ENCODE results near the gene ARHGEF2.

Gene ARHGEF2

DNA sequence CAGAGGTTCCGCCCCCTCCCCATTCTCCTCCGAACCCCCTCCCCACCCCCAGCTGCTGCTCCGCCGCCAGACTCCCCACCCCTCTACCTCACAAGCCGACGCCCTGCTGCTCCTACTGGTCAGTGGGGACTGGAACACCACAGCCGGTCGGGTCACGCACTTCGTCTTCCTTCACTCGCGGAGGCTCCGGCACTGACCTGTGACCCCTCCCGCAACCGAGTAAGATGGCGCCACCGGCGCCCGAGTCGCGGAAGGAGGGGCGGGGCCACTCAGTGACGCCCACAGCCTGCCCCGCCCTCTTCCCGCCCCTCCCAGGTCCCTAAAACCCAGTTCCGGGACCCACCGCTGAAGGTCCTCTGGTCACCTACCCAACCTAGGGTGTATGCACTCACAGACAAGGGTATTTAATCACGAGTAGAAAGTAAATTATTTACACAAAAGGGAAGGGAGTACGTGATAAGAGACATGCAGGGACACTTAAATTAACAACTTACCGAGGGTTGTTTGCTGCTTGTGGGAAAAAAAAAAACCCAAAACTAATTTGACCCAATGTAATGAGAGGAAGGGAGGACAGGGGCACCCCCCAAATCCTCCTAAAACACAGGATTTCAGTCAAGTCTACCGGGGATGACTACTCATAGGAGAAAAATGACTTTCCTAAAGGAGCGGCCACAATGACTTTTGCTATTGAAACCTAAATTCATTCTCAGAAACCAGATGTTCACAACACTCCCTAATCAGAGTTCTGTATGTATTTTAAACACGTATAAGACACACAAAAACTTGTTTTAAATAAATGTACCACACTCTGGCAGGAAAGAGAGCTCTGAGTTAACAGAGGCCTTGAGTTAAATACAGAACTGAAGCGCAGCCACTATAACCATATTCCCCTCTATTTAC lies 66.9 kb downstream of the ARHGEF2 start, which contains the start of gene RIT1:
RIT1 (minus strand) TSS at position 194 of the 900 bp plus-strand sequence. CDS start 588 bp downstream, outside the sequence.
- peak; percentile 43 for DNase-seq (ENCODE audit: low read depth)
- TF ChIP-seq, protein P1, sequence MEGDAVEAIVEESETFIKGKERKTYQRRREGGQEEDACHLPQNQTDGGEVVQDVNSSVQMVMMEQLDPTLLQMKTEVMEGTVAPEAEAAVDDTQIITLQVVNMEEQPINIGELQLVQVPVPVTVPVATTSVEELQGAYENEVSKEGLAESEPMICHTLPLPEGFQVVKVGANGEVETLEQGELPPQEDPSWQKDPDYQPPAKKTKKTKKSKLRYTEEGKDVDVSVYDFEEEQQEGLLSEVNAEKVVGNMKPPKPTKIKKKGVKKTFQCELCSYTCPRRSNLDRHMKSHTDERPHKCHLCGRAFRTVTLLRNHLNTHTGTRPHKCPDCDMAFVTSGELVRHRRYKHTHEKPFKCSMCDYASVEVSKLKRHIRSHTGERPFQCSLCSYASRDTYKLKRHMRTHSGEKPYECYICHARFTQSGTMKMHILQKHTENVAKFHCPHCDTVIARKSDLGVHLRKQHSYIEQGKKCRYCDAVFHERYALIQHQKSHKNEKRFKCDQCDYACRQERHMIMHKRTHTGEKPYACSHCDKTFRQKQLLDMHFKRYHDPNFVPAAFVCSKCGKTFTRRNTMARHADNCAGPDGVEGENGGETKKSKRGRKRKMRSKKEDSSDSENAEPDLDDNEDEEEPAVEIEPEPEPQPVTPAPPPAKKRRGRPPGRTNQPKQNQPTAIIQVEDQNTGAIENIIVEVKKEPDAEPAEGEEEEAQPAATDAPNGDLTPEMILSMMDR (IDR thresholded peaks at IDR 0.05; ENCODE audit: low read depth, low read length, missing control alignments) = no peak

DNA sequence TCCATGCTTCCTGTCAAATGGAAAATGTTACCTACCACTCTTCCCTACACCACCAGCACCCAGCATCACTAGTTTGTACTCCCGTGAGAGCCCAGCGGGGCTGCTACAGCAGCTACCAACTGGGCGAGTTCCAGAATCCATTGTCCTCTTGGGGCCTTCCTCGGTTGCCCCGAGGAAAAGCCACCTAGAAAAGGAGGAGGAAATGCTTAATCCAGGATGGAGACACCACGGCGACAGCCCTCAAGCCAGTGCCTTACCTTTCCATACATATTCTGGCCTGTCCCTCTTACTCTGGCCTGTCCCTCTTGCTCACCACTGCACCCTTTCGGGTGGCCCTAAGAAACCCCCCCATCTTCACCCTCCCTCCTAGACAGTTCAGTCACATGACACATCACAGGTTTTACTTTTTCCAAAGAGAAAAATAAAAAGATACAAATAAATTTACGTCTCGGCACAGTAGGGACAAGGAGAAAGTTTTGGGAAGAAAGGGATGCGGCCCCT lies 67.7 kb downstream of the ARHGEF2 start:
- peak overlapping the region; percentile 74 for H3K4me3 ChIP-seq (ENCODE audit: low read depth, low read length)
- no peak for DNase-seq (ENCODE audit: low read depth)
- TF ChIP-seq, protein P1 (IDR thresholded peaks at IDR 0.05; ENCODE audit: low read depth, low read length, missing control alignments) = peak; percentile 17

More for the DNA sequence above, 66.9 kb downstream of the ARHGEF2 start, which contains the start of gene RIT1:
- H3K4me3 ChIP-seq (ENCODE audit: low read depth, low read length) = peak within 1 kb of the TSS; percentile 74

DNA sequence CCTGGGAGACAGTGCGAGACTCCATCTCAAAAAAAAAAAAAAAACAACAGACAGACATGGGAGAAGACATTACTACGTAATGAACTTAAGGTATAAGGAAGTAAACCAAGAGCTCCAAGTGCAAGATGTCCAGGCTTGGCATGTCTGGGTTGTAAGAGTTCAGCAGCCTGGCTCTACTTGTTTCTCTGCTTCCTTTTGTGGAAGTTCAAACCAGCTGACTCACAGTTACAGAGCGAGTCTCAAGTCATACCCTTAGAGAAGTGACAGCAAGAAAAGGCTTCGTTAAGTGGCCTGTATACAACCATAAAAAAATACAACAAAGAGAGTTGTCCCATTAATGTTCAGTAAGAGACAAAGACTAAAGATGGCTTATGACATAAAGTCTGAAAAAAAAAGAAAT lies 68.5 kb downstream of the ARHGEF2 start:
- no peak overlapping the region for H3K4me3 ChIP-seq (ENCODE audit: low read depth, low read length)
- no peak for DNase-seq (ENCODE audit: low read depth)
- TF ChIP-seq, protein P1 (IDR thresholded peaks at IDR 0.05; ENCODE audit: low read depth, low read length, missing control alignments) = no peak

DNA sequence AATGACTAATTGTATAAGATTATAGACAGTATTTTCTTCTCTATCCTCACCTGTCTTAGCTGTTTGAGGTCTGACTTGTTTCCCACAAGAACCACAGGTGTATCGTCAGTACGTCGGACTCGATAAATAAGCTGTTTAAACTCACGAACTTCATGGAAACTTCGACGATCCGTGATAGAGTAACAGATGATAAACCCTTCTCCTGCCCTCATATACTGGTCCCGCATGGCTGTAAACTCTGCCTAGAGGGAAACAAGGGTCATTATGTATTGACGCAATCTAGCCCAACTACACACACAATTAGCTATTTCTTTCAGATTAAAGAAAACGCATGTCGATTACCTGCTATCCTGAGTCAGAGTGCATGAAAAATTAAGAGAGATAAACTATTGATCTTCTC lies 74.1 kb downstream of the ARHGEF2 start:
- H3K4me3 ChIP-seq (ENCODE audit: low read depth, low read length) = no peak overlapping the region
- TF ChIP-seq, protein P1 (IDR thresholded peaks at IDR 0.05; ENCODE audit: low read depth, low read length, missing control alignments) = no peak
- DNase-seq (ENCODE audit: low read depth) = no peak

DNA sequence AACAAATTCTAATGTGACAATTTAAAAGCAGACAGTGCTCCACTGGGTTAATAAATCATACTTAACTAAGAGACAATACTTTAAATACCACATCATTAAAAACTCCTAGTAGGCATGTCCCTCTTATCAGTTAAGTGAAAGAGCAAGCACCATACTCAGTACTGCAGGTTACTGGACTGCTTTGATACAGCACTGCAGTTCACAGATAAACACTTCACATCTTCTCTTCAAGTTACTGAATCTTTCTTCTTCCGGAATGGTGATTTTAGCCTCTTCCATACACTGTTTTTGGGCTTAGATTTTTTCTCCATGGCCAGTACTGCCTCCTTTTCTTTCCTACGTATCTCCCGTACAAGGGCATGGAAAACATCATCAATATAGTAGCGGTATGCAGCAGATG lies 78.2 kb downstream of the ARHGEF2 start:
- no peak for DNase-seq (ENCODE audit: low read depth)
- TF ChIP-seq, protein P1 (IDR thresholded peaks at IDR 0.05; ENCODE audit: low read depth, low read length, missing control alignments) = no peak
- no peak overlapping the region for H3K4me3 ChIP-seq (ENCODE audit: low read depth, low read length)

DNA sequence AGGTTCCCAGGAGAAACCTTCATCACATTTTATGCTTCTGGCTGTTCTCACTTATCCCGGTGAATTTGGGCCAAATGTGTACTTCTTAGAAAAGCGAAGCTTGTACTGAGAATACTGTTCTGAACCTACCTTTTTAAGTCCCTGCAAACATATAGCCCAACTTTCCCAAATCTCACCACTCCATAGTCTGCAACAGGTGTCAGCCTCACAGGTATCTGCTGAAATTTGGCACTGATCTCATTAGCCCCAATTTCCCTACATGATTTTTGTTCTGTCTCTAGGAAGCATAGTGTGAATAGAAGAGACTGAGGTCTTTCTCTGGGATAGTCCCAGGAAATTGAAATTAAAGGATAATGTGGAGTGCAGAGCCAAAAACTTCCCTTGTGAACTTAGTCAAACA lies 78.7 kb downstream of the ARHGEF2 start:
- DNase-seq (ENCODE audit: low read depth) = no peak
- TF ChIP-seq, protein P1 (IDR thresholded peaks at IDR 0.05; ENCODE audit: low read depth, low read length, missing control alignments) = no peak
- no peak overlapping the region for H3K4me3 ChIP-seq (ENCODE audit: low read depth, low read length)
